Body of pancreas (tissue), 4 donors: ENCODE results near the gene METTL1. TPM values are rescaled to one million over a fixed set of nuclear protein-coding genes. Genes with fewer than 3 reads are reported as not detected.

Experiments used
- ATAC-seq: fragments of 150-250 bp; one replicate; pipeline ENCODE4 v1.9.1; 2016
- DNase-seq, 4 donors: peaks; one replicate each; pipeline ENCODE4 v3.0.0-alpha.2; 2019
- H3K27ac ChIP-seq, 4 donors: fragments of 200-600 bp; sonication (generic); 1 replicate in 3 of 4; 2 replicates in 1 of 4; pipeline versions ENCODE4 v1.5.1 to v1.6.1; 2016 to 2019; ENCODE audit warnings: mild to moderate bottlenecking in 1 of 4, mixed read lengths in 1 of 4, moderate library complexity in 1 of 4
- H3K27me3 ChIP-seq, 2 donors: fragments of 200-600 bp; sonication (generic); one replicate each; pipeline ENCODE4 v1.6.0; 2016; ENCODE audit warnings: mild to moderate bottlenecking in 1 of 2
- H3K36me3 ChIP-seq, 2 donors: fragments of 200-600 bp; sonication (generic); replicated peaks in 1 of 2; 2 replicates each; pipeline ENCODE4 v1.5.1; 2016; ENCODE audit warnings: low read depth in 2 of 2; ENCODE audit not compliant: insufficient read depth in 1 of 2
- H3K4me1 ChIP-seq: fragments of 200-600 bp; sonication (generic); one replicate; pipeline ENCODE4 v1.6.0; 2016
- H3K4me3 ChIP-seq, 2 donors: fragments of 200-600 bp; sonication (generic); 1 replicate in 1 of 2; 2 replicates in 1 of 2; pipeline ENCODE4 v1.5.1; 2016 to 2019
- H3K9me3 ChIP-seq, 3 donors: fragments of 200-600 bp; sonication (generic); 1 replicate in 2 of 3; 2 replicates in 1 of 3; pipeline ENCODE4 v1.5.1; 2016
- POLR2A ChIP-seq, 3 donors: fragments of 450-650 bp; IDR thresholded peaks; one replicate each; pipeline ENCODE4 v1.6.1; 2016; ENCODE audit warnings: antibody characterized with exemption in 3 of 3, mild to moderate bottlenecking in 2 of 3
- WGBS, 2 donors: methylation state at CpG; one replicate each; pipeline ENCODE4 v1.1.5; 2017; 5-methylcytosine and 5-hydroxymethylcytosine counted together
- intact Hi-C: fragments of 100-400 bp; cut with DNase I; formaldehyde crosslinking; loops from one replicate; pipeline ENCODE4 v1.15.1; 2023
- total RNA-seq, 2 donors: library from RNA; depleted of rRNA; stranded (reverse); fragments of >200 nt; gene quantifications; one replicate each; pipeline ENCODE4 v1.1.0, GENCODE V29; 2016
- TF ChIP-seq, protein P1 (sequence below), 7 experiments: fragments of 450-650 bp in 4 of 7; fragments of 200-600 bp in 3 of 7; sonication (generic) in 3 of 7; IDR thresholded peaks; one replicate each; pipeline ENCODE4 v1.5.1; 2016 to 2019; ENCODE audit warnings: antibody characterized with exemption in 7 of 7

Gene METTL1
- total RNA-seq, 2 donors from 2014 or later = 16.1 to 23.1 TPM

DNA sequence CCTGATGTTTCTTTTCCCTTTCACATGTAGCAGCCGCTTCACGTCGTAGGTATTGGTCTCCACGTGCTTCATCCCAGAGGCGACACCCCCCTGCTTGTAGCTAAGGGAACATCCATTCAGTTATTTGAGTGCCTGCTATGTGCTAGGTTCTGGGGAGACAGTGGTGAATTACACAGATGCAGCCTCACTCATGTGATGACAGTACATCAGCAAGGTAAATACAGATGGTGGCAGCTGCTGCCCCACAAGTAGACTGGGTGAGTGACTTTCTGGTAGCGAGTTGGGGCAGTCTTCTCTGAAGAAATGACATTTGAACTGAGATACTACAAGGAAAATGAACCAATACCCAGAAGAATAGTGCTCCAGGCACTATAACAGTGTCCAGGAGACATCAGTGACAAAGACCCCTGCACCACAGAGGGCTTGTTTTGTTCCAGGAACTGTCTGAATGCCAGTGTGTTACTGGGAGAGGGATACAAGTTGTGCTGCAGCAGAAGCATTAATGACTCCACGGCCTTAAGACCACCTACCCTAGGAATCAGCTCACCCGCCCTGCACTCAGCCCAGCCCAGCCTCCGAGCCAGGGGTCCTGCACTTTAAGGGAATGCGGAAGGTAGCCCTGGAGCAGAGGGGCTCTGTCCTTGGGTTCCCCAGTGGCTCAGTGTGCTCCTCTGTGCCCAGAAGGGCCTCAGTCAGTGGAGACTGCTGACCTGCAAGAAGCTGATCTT lies 39.3 kb upstream of the METTL1 start:
- Histone ChIP-seq H3K9me3 (no peaks in the 10 kb centered on the region), H3K4me3 (no peak overlapping the region), H3K27ac (no peak overlapping the region), H3K4me1 (no peaks in the 10 kb centered on the region), H3K27me3 (no peaks in the 10 kb centered on the region), H3K36me3 (peaks cover 7 to 9% of the 10 kb centered on the region in 2 donors)
- WGBS, 2 donors = 87 to 89% methylated on average over 9 to 10 of the region's 10 CpGs
- TF ChIP-seq POLR2A (IDR thresholded peaks at IDR 0.05) = no peak
- TF ChIP-seq, protein P1, sequence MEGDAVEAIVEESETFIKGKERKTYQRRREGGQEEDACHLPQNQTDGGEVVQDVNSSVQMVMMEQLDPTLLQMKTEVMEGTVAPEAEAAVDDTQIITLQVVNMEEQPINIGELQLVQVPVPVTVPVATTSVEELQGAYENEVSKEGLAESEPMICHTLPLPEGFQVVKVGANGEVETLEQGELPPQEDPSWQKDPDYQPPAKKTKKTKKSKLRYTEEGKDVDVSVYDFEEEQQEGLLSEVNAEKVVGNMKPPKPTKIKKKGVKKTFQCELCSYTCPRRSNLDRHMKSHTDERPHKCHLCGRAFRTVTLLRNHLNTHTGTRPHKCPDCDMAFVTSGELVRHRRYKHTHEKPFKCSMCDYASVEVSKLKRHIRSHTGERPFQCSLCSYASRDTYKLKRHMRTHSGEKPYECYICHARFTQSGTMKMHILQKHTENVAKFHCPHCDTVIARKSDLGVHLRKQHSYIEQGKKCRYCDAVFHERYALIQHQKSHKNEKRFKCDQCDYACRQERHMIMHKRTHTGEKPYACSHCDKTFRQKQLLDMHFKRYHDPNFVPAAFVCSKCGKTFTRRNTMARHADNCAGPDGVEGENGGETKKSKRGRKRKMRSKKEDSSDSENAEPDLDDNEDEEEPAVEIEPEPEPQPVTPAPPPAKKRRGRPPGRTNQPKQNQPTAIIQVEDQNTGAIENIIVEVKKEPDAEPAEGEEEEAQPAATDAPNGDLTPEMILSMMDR (IDR thresholded peaks at IDR 0.05) = no peak
- no peak for DNase-seq
- no peak for ATAC-seq
- intact Hi-C loops = no loop called here

DNA sequence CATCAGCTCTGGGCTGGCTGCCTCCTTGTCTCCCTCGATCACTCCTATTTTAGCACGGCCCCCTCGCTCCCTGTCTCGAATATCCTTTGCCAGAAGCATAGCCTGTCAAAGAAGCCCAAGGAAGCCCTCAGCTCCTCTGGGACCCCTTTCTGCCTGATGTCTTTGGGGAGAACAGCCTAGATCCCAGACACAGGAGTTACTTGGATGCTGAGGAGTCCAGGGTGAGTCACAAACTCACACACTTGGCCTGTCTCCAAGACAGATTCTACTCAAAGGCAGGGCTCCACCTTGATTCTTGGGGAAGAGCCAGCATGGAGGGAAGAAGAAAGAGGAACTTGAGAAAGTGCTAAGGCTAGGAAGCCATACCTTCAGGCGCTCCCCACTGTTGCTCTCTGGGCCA lies 38.5 kb upstream of the METTL1 start:
- WGBS, 2 donors = 89 to 90% methylated on average over 5 of the region's 5 CpGs
- Histone ChIP-seq H3K27me3 (no peaks in the 10 kb centered on the region), H3K27ac (no peak overlapping the region), H3K4me1 (no peaks in the 10 kb centered on the region), H3K4me3 (no peak overlapping the region), H3K9me3 (no peaks in the 10 kb centered on the region), H3K36me3 (peaks cover 7 to 11% of the 10 kb centered on the region in 2 donors)
- DNase-seq = peak in 1 of 4 donors; percentile 39
- ATAC-seq = no peak
- TF ChIP-seq, protein P1 (IDR thresholded peaks at IDR 0.05) = no peak
- no peak for TF ChIP-seq POLR2A (IDR thresholded peaks at IDR 0.05)
- intact Hi-C loops = no loop called here

- Histone ChIP-seq H3K36me3 (peaks cover 7 to 11% of the 10 kb centered on the region in 2 donors), H3K4me3 (no peak overlapping the region), H3K27ac (no peak overlapping the region), H3K9me3 (no peaks in the 10 kb centered on the region), H3K27me3 (no peaks in the 10 kb centered on the region), H3K4me1 (no peaks in the 10 kb centered on the region)
- no peak for DNase-seq
- intact Hi-C loops = no loop called here
- no peak for TF ChIP-seq POLR2A (IDR thresholded peaks at IDR 0.05)
- TF ChIP-seq, protein P1 (IDR thresholded peaks at IDR 0.05) = no peak
- no peak for ATAC-seq
- WGBS, 2 donors = 83 to 93% methylated on average over 3 of the region's 3 CpGs
Observed at GRCh38 chr12:57809425-57809824, 37.5 kb upstream of the METTL1 start.

- intact Hi-C loops = no loop called here
- 73 to 82% methylated on average over 5 of the region's 5 CpGs for WGBS, 2 donors
- peaks cover 3% of the 10 kb centered on the region for H3K4me1 ChIP-seq
- ATAC-seq (no peak), DNase-seq (no peak)
- TF ChIP-seq POLR2A (IDR thresholded peaks at IDR 0.05) = no peak
- TF ChIP-seq, protein P1 (IDR thresholded peaks at IDR 0.05) = no peak
- no peaks in the 10 kb centered on the region for H3K27me3 ChIP-seq
- H3K27ac ChIP-seq = no peak overlapping the region
- no peaks in the 10 kb centered on the region for H3K9me3 ChIP-seq
- H3K36me3 ChIP-seq = peaks cover 7 to 11% of the 10 kb centered on the region in 2 donors
- no peak overlapping the region for H3K4me3 ChIP-seq
Observed at GRCh38 chr12:57808351-57808750, 36.4 kb upstream of the METTL1 start.

DNA sequence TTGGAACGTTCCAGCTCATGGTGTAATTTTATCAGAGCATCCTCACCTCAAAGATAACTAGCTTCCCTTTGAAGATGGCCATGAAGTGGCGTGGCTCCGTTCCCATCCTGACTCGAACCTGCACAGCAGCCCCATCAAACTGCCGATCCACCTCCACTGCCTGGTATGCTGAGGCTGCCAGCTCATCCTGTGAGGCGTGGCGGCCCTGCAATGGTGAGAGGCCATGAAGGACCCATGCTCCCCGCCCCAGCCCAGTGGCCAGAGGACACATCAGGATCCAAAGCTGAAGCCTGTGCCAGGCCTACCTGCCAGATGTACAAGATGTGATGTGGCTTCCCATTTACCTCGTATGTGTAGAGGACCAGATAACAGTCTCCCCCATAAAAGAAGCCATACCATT lies 35.4 kb upstream of the METTL1 start:
- intact Hi-C loops = no loop called here
- WGBS, 2 donors = 77 to 78% methylated on average over 6 to 9 of the region's 9 CpGs
- TF ChIP-seq, protein P1 (IDR thresholded peaks at IDR 0.05) = no peak
- TF ChIP-seq POLR2A (IDR thresholded peaks at IDR 0.05) = no peak
- ATAC-seq = no peak
- DNase-seq = no peak
- no peak overlapping the region for H3K4me3 ChIP-seq
- H3K27ac ChIP-seq = no peak overlapping the region
- no peaks in the 10 kb centered on the region for H3K9me3 ChIP-seq
- peaks cover 7 to 15% of the 10 kb centered on the region in 2 donors for H3K36me3 ChIP-seq
- no peaks in the 10 kb centered on the region for H3K27me3 ChIP-seq
- H3K4me1 ChIP-seq = peaks cover 3% of the 10 kb centered on the region
